Fibroblast of lung (primary cell): ENCODE measurements around the gene POC5.

Experiments
- CTCF ChIP-seq, 2 donors: IDR thresholded peaks in 1 of 2; conservative IDR thresholded peaks in 1 of 2; 1 replicate in 1 of 2; 2 replicates in 1 of 2; pipeline ENCODE4 v1.5.1; 2011 to 2012; ENCODE audit warnings: low read length in 2 of 2, control low read depth in 1 of 2, inconsistent platforms in 1 of 2, low read depth in 1 of 2, mild to moderate bottlenecking in 1 of 2
- EZH2 ChIP-seq: IDR thresholded peaks from 2 replicates; pipeline ENCODE4 v1.5.1; 2012; ENCODE audit warnings: low read length, control low read depth, mild to moderate bottlenecking; ENCODE audit errors: missing control alignments

- TF ChIP-seq CTCF (conservative IDR thresholded peaks at IDR 0.05 in 1 of 2, IDR thresholded peaks at IDR 0.05 in 1 of 2; ENCODE audit: low read depth in 1 of 2, low read length in 2 of 2), result no peak
- TF ChIP-seq EZH2, result no peak
Observed at GRCh38 chr5:75668977-75669689, 48.1 kb downstream of the POC5 start.
